K562 (cell line): ENCODE measurements around the gene PLEKHG4B. TPM values are rescaled to one million over a fixed set of nuclear protein-coding genes. Genes with fewer than 3 reads are reported as not detected.

Experiments
- ATAC-seq: fragments of 200-7000 bp; cut with Tn5 transposase; 3 replicates; pipeline ENCODE4 v1.9.1; 2020; ENCODE audit warnings: moderate library complexity
- BruUV-seq: library from RNA; stranded (reverse); fragments of 400-500 nt; replicated peaks from 2 replicates; lab custom pipeline; 2021; lab: Mats Ljungman, UMichigan
- CTCF ChIA-PET: fragments of 300-600 bp; formaldehyde crosslinking; extraction: SDS; loops from one replicate; lab custom pipeline; 2021; ENCODE audit warnings: low intra/inter-chr PET ratio; lab: Yijun Ruan, JAX
- POLR2A ChIA-PET: fragments of 300-600, 350-650 bp; sonication (Branson Sonifier 250); formaldehyde crosslinking; extraction: SDS; loops from one replicate; lab custom pipeline; 2021; ENCODE audit warnings: antibody characterized with exemption, inconsistent platforms; lab: Yijun Ruan, JAX
- DNase-seq, 4 experiments: peaks; one replicate each; pipeline versions ENCODE4 v3.0.0 to v3.0.0-alpha.2; 2011 to 2018; ENCODE audit warnings: low spot score in 3 of 4, mixed read lengths in 3 of 4; ENCODE audit errors: extremely low read depth in 1 of 4
- FAIRE-seq: peaks from 2 replicates; lab custom pipeline; 2011; peaks lifted over from hg19 to GRCh38; lab: Jason Lieb, UNC
- H2AFZ ChIP-seq: 2 replicates; pipeline ENCODE4 v1.6.0; 2011; ENCODE audit warnings: low read depth, low read length, control low read depth, inconsistent platforms
- H3K27ac ChIP-seq: fragments of 200-600 bp; 3 replicates; pipeline ENCODE4 v1.8.0; 2011; ENCODE audit warnings: low read depth, mild to moderate bottlenecking, control low read depth, inconsistent platforms, low read length, moderate library complexity, mixed read lengths; ENCODE audit errors: extremely low read depth
- H3K27me3 ChIP-seq, 2 experiments: fragments of 300-600 bp in 1 of 2; 2 replicates in 1 of 2; 3 replicates in 1 of 2; pipeline versions ENCODE4 v1.6.0 to v1.8.0; 2011; ENCODE audit warnings: inconsistent platforms in 2 of 2, low read length in 2 of 2, mild to moderate bottlenecking in 1 of 2, mixed read lengths in 1 of 2, moderate library complexity in 1 of 2; ENCODE audit not compliant: control insufficient read depth in 2 of 2, insufficient read depth in 2 of 2
- H3K36me3 ChIP-seq: fragments of 300-600 bp; 3 replicates; pipeline ENCODE4 v1.8.0; 2011; ENCODE audit warnings: mild to moderate bottlenecking, low read length, inconsistent platforms; ENCODE audit not compliant: control insufficient read depth, insufficient read depth
- H3K4me1 ChIP-seq, 2 experiments: fragments of 200-600 bp in 1 of 2; replicated peaks in 1 of 2; 2 replicates in 1 of 2; 3 replicates in 1 of 2; pipeline versions ENCODE4 v1.5.1 to v1.8.0; 2011; ENCODE audit warnings: inconsistent platforms in 2 of 2, low read length in 2 of 2, mild to moderate bottlenecking in 1 of 2, mixed read lengths in 1 of 2, moderate library complexity in 1 of 2; ENCODE audit not compliant: control insufficient read depth in 2 of 2, insufficient read depth in 2 of 2
- H3K4me2 ChIP-seq: 2 replicates; pipeline ENCODE4 v1.6.1; 2011; ENCODE audit warnings: low read length, control low read depth, inconsistent platforms, mixed read lengths; ENCODE audit not compliant: insufficient read depth
- H3K4me3 ChIP-seq: fragments of 200-600 bp; sonication (generic), shearing (Covaris generic); 2 replicates; pipeline ENCODE4 v1.5.1; 2016; ENCODE audit warnings: control low read depth, inconsistent platforms
- H3K79me2 ChIP-seq: fragments of 200-600 bp; 3 replicates; pipeline ENCODE4 v1.8.0; 2011; ENCODE audit warnings: low read length, inconsistent platforms; ENCODE audit not compliant: control insufficient read depth, insufficient read depth
- H3K9ac ChIP-seq, 2 experiments: 2 replicates each; pipeline versions ENCODE4 v1.6.0 to v1.6.1; 2011; ENCODE audit warnings: low read depth in 2 of 2, low read length in 2 of 2, control low read depth in 1 of 2, inconsistent platforms in 1 of 2, mild to moderate bottlenecking in 1 of 2, mixed read lengths in 1 of 2; ENCODE audit not compliant: insufficient read depth in 1 of 2
- H3K9me1 ChIP-seq: one replicate; pipeline ENCODE4 v1.6.0; 2011; ENCODE audit warnings: inconsistent platforms, mild to moderate bottlenecking, low read length, moderate library complexity; ENCODE audit not compliant: control insufficient read depth, insufficient read depth
- H3K9me3 ChIP-seq: replicated peaks from 2 replicates; pipeline ENCODE4 v1.5.1; 2011; ENCODE audit warnings: low read depth, low read length, inconsistent platforms; ENCODE audit not compliant: control insufficient read depth, insufficient read depth
- H4K20me1 ChIP-seq: replicated peaks from 2 replicates; pipeline ENCODE4 v1.6.1; 2011; ENCODE audit warnings: low read length, inconsistent platforms, mixed read lengths; ENCODE audit not compliant: control insufficient read depth, insufficient read depth
- BRF2 ChIP-seq: IDR thresholded peaks from 3 replicates; pipeline ENCODE4 v1.6.1; 2011; ENCODE audit warnings: borderline replicate concordance, mild to moderate bottlenecking; ENCODE audit not compliant: insufficient read length, insufficient read depth
- C11orf30 ChIP-seq: fragments of 450-650 bp; IDR thresholded peaks from 2 replicates; pipeline ENCODE4 v1.6.1; 2016; ENCODE audit warnings: low read depth, mild to moderate bottlenecking
- GTF2F1 ChIP-seq: IDR thresholded peaks from 2 replicates; pipeline ENCODE4 v1.6.1; 2011; ENCODE audit warnings: low read depth, low read length, improper control_type of control experiment
- GTF3C2 ChIP-seq: IDR thresholded peaks from 3 replicates; pipeline ENCODE4 v1.6.1; 2011; ENCODE audit warnings: borderline replicate concordance, mild to moderate bottlenecking, moderate library complexity; ENCODE audit not compliant: insufficient read length; ENCODE audit errors: extremely low read depth
- KAT8 ChIP-seq: fragments of 450-650 bp; IDR thresholded peaks from 2 replicates; pipeline ENCODE4 v1.6.1; 2016; ENCODE audit warnings: low read depth, mild to moderate bottlenecking
- MEF2A ChIP-seq: IDR thresholded peaks from 2 replicates; pipeline ENCODE4 v1.6.1; 2011; ENCODE audit warnings: low read depth, mild to moderate bottlenecking, low read length, moderate library complexity; ENCODE audit not compliant: control insufficient read depth
- NR0B1 ChIP-seq: fragments of 450-650 bp; IDR thresholded peaks from one replicate; pipeline ENCODE4 v1.6.1; 2018; ENCODE audit warnings: mild to moderate bottlenecking, moderate library complexity; ENCODE audit not compliant: partially characterized antibody
- RBM34 ChIP-seq: fragments of 200-400 bp; formaldehyde crosslinking; IDR thresholded peaks from 2 replicates; pipeline ENCODE4 v1.6.1; 2018; ENCODE audit warnings: low read length, borderline replicate concordance; ENCODE audit not compliant: insufficient read depth
- SIN3B ChIP-seq: fragments of 450-650 bp; IDR thresholded peaks from 2 replicates; pipeline ENCODE4 v1.6.1; 2017; ENCODE audit warnings: low read depth, mild to moderate bottlenecking, moderate library complexity
- ZNF143 ChIP-seq: sonication (generic); formaldehyde crosslinking; IDR thresholded peaks from 2 replicates; pipeline ENCODE4 v1.9.0; 2022; ENCODE audit warnings: mild to moderate bottlenecking, missing genetic modification reagents
- ZNF75A ChIP-seq: fragments of 450-650 bp; formaldehyde crosslinking; IDR thresholded peaks from 2 replicates; pipeline ENCODE4 v1.4.0; 2020; ENCODE audit warnings: mild to moderate bottlenecking
- WGBS: fragments of 100-300 bp; shearing (Covaris generic); methylation state at CpG from one replicate; pipeline ENCODE4 v1.1.6; 2016; ENCODE audit warnings: low coverage, mixed read lengths; ENCODE audit not compliant: insufficient coverage; ENCODE audit errors: missing lambda C conversion rate; 5-methylcytosine and 5-hydroxymethylcytosine counted together
- in situ Hi-C: fragments of 300-500 bp; cut with MboI; formaldehyde crosslinking; loops from 4 replicates; pipeline ENCODE4 v1.15.0; 2018; ENCODE audit warnings: inconsistent platforms, mixed read lengths
- intact Hi-C: fragments of 100-400 bp; cut with micrococcal nuclease; formaldehyde crosslinking; loops from 2 replicates; pipeline ENCODE4 v1.14.2; 2022
- polyA plus RNA-seq, 8 experiments: library from polyadenylated mRNA; depleted of rRNA in 4 of 8; stranded (reverse) in 5 of 8; unstranded in 3 of 8; fragments of >200 nt; fragmentation: Nextera tagmentation in 2 of 8; fragmentation: Illumina TruSeq in 1 of 8; extraction: Ambion mirVana in 2 of 8; extraction: Trizol in 1 of 8; gene quantifications; 2 replicates each; pipeline versions ENCODE4 v1.2.1 to v1.2.3, GENCODE V29; 2011 to 2014; ENCODE audit warnings: inconsistent platforms in 1 of 8, missing spikeins in 1 of 8
- total RNA-seq, 7 experiments: library from RNA; depleted of rRNA in 6 of 7; stranded (reverse); fragments of >200 nt in 6 of 7; fragmentation: Illumina TruSeq in 2 of 7; extraction: Trizol in 2 of 7; gene quantifications; 2 replicates each; pipeline versions ENCODE4 v1.2.1 to v1.2.3, GENCODE V29; 2011 to 2021; ENCODE audit warnings: low replicate concordance in 1 of 7
- TF ChIP-seq, protein P1 (sequence below): sonication (generic); formaldehyde crosslinking; IDR thresholded peaks from 2 replicates; pipeline ENCODE4 v1.8.0; 2022; ENCODE audit warnings: missing genetic modification reagents, mild to moderate bottlenecking, moderate library complexity, borderline replicate concordance
- TF ChIP-seq, protein P2 (sequence below): fragments of 250-450 bp; sonication (Bioruptor Pico); IDR thresholded peaks from 2 replicates; pipeline ENCODE4 v1.5.0; 2021

The PLEKHG4B gene
- total and polyA plus RNA-seq, 9 of the 15 experiments (the other 6 are each of a cell fraction or from before 2014, with no cell fraction given), result 0.02 TPM; not detected in 8

DNA sequence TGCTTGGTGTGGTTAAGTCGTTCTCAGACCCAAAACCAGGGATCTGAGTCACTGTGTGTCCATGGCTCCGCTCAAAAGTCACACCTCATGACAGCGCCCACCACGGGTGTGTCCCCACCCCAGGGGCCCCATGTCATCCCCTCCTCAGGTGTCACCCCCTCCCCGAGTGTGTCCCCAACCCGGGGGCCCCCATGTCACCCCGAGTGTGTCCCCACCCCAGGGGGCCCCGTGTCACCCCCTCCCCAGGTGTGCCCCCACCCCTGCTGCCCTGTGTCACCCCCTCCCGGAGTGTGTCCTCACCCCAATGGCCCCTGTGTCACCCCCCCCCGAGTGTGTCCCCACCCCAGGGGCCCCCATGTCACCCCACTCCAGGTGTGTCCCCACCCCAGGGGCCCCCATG, 104.4 kb downstream of the PLEKHG4B start:
- FAIRE-seq, result no peak
- Histone ChIP-seq H3K9me1 (no peaks in the 10 kb centered on the region), H2AFZ (no peak overlapping the region), H3K27ac (no peak overlapping the region), H3K79me2 (no peaks in the 10 kb centered on the region), H3K4me3 (no peak overlapping the region), H3K4me2 (no peak overlapping the region), H3K36me3 (no peaks in the 10 kb centered on the region), H3K27me3 (peaks cover 19 to 34% of the 10 kb centered on the region in 2 experiments; a peak in 4 of 5 replicates), H3K9me3 (no peaks in the 10 kb centered on the region), H4K20me1 (peaks cover 4% of the 10 kb centered on the region; the same call in 1 of the 2 replicates), H3K4me1 (peaks cover 2 to 49% of the 10 kb centered on the region in 2 experiments; a peak in 3 of 5 replicates), H3K9ac (no peak overlapping the region)
- ChIA-PET CTCF (no interaction called here), POLR2A (no interaction called here)
- intact Hi-C loops (no loop called here), in situ Hi-C loops (no loop called here)
- no peak for ATAC-seq
- no peak for DNase-seq
- 2% methylated on average over 4 of the region's 10 CpGs for WGBS
- BruUV-seq, result no TSS peak
- no peak for TF ChIP-seq KAT8
- TF ChIP-seq, protein P1, sequence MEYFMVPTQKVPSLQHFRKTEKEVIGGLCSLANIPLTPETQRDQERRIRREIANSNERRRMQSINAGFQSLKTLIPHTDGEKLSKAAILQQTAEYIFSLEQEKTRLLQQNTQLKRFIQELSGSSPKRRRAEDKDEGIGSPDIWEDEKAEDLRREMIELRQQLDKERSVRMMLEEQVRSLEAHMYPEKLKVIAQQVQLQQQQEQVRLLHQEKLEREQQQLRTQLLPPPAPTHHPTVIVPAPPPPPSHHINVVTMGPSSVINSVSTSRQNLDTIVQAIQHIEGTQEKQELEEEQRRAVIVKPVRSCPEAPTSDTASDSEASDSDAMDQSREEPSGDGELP (CRISPR knock-in tag), result no peak
- TF ChIP-seq, protein P2, sequence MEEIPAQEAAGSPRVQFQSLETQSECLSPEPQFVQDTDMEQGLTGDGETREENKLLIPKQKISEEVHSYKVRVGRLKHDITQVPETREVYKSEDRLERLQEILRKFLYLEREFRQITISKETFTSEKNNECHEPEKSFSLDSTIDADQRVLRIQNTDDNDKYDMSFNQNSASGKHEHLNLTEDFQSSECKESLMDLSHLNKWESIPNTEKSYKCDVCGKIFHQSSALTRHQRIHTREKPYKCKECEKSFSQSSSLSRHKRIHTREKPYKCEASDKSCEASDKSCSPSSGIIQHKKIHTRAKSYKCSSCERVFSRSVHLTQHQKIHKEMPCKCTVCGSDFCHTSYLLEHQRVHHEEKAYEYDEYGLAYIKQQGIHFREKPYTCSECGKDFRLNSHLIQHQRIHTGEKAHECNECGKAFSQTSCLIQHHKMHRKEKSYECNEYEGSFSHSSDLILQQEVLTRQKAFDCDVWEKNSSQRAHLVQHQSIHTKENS (CRISPR knock-in tag), result no peak
- no peak for TF ChIP-seq MEF2A
- no peak for TF ChIP-seq ZNF75A (CRISPR knock-in tag)
- no peak for TF ChIP-seq SIN3B
- no peak for TF ChIP-seq GTF3C2
- TF ChIP-seq GTF2F1, result no peak
- TF ChIP-seq ZNF143 (CRISPR knock-in tag), result no peak
- TF ChIP-seq RBM34, result no peak
- no peak for TF ChIP-seq NR0B1
- no peak for TF ChIP-seq BRF2
- TF ChIP-seq C11orf30, result no peak
